Subcutaneous abdominal adipose tissue (tissue), 5 donors: Measurements from ENCODE around the gene PRRT3.

Source experiments
- H3K27ac ChIP-seq: one replicate; pipeline ENCODE4 v1.7.0; 2013; ENCODE audit warnings: low read depth, mild to moderate bottlenecking, inconsistent platforms, low read length, moderate library complexity
- H3K27me3 ChIP-seq, 5 donors: one replicate each; pipeline ENCODE4 v1.7.0; 2013; ENCODE audit warnings: low read length in 5 of 5, inconsistent platforms in 1 of 5; ENCODE audit not compliant: control insufficient read depth in 5 of 5, insufficient read depth in 4 of 5
- H3K36me3 ChIP-seq, 5 donors: one replicate each; pipeline ENCODE4 v1.7.0; 2013; ENCODE audit warnings: low read length in 5 of 5; ENCODE audit not compliant: control insufficient read depth in 5 of 5, insufficient read depth in 5 of 5
- H3K4me1 ChIP-seq, 5 donors: one replicate each; pipeline ENCODE4 v1.7.0; 2013; ENCODE audit warnings: low read length in 5 of 5, mild to moderate bottlenecking in 3 of 5, moderate library complexity in 1 of 5; ENCODE audit not compliant: control insufficient read depth in 5 of 5, insufficient read depth in 5 of 5
- H3K4me3 ChIP-seq, 5 donors: one replicate each; pipeline ENCODE4 v1.7.0; 2013; ENCODE audit warnings: low read length in 5 of 5, low read depth in 1 of 5
- H3K9ac ChIP-seq, 5 donors: one replicate each; pipeline ENCODE4 v1.7.0; 2013; ENCODE audit warnings: low read length in 5 of 5, mild to moderate bottlenecking in 4 of 5, moderate library complexity in 3 of 5
- H3K9me3 ChIP-seq, 5 donors: one replicate each; pipeline ENCODE4 v1.7.0; 2013; ENCODE audit warnings: low read length in 5 of 5; ENCODE audit not compliant: control insufficient read depth in 5 of 5
- donor health status: healthy.
- donor health status: healthy.
- donor health status: healthy.
- donor health status: healthy.
- donor health status: healthy.

Gene PRRT3

DNA sequence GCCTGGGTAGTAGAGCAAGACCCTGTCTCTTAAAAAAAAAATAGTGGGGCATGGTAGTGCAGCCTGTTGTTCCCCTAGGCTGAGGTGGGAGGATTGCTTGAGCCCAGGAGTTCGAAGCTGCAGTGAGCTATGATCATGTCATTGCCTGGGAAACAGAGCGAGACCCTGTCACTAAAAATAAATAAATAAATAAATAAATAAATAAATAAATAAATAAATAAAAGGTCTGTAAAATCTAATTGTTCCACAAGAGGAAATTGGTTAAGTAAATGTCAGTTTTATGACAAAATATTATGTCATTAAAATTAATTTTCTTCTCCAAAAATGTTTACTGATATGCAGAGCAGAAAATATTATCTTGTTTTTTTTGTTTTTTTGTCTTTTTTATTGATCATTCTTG is 13.2 kb downstream of the PRRT3 start:
- no peak overlapping the region for H3K4me3 ChIP-seq
- peaks cover 5 to 26% (median 17%) of the 10 kb centered on the region in 5 donors for H3K4me1 ChIP-seq
- H3K9me3 ChIP-seq, result no peaks in the 10 kb centered on the region
- H3K27ac ChIP-seq, result no peak overlapping the region
- H3K9ac ChIP-seq, result no peak overlapping the region
- peaks cover 5 to 49% (median 28%) of the 10 kb centered on the region in 5 donors for H3K36me3 ChIP-seq
- no peaks in the 10 kb centered on the region for H3K27me3 ChIP-seq

DNA sequence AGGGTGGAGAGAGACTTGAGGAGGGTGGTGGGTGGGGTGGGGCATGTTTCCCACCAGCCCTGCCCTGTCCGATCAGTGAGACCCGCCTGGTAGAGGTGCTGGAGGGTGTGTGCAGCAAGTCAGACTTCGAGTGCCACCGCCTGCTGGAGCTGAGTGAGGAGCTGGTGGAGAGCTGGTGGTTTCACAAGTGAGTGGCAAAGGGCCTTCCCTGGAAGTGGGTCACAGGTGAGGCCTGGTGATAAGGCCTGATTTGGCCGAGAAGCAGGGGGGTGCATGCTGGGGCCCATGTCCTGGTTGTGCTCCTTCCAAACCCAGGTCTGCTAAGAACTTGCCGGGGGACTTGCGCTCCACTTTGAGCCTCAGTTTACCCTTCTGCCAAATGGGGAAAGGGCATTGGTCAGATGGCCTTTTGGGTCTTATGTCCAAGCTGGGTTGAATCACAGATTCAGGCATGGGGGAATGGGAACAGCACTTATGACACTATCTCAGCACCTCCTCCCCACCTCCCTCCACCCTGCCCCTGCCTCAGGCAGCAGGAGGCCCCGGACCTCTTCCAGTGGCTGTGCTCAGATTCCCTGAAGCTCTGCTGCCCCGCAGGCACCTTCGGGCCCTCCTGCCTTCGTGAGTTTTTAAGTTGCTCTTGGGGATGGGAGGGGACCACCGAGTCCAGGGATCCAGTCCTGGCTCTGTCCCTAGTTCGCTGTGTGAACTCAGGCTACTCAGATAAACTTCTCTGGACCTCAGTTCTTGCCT is 14.5 kb downstream of the PRRT3 start:
- H3K27me3 ChIP-seq, result no peaks in the 10 kb centered on the region
- H3K9me3 ChIP-seq, result no peaks in the 10 kb centered on the region
- H3K4me1 ChIP-seq, result peaks cover 5 to 34% (median 25%) of the 10 kb centered on the region in 5 donors
- peak overlapping the region in 1 of 5 donors; percentile 56 for H3K9ac ChIP-seq
- H3K36me3 ChIP-seq, result peaks cover 5 to 36% (median 19%) of the 10 kb centered on the region in 5 donors
- no peak overlapping the region for H3K4me3 ChIP-seq
- H3K27ac ChIP-seq, result no peak overlapping the region

DNA sequence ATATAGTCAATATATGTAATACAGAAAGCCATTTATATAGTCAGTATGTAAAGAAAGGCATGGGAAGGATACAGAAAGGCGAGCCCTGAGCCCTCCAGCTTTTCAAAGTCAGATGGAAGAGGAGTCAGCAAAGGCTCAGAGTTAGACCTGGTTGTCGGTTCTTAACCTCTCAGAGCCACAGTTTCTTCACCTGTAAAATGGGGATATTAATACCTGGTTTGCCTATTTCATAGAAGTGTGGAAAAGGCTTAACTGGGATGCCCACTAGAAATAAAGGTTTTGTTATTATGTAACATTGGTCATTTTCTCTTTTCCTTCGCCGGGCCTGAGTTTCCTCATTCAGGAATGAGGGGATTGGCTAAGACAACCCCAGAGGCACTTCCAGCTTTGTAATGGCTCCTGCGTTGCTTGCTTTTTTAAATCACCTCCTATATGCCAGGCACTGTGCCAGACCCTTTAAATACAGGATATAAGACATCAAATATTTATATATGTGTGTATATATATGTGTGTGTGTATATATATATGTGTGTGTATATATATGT is 16.2 kb downstream of the PRRT3 start:
- no peak overlapping the region for H3K27ac ChIP-seq
- peaks cover 5 to 27% (median 14%) of the 10 kb centered on the region in 5 donors for H3K36me3 ChIP-seq
- H3K9ac ChIP-seq, result no peak overlapping the region
- no peak overlapping the region for H3K4me3 ChIP-seq
- H3K27me3 ChIP-seq, result no peaks in the 10 kb centered on the region
- no peaks in the 10 kb centered on the region for H3K9me3 ChIP-seq
- peaks cover 5 to 39% (median 32%) of the 10 kb centered on the region in 5 donors for H3K4me1 ChIP-seq

DNA sequence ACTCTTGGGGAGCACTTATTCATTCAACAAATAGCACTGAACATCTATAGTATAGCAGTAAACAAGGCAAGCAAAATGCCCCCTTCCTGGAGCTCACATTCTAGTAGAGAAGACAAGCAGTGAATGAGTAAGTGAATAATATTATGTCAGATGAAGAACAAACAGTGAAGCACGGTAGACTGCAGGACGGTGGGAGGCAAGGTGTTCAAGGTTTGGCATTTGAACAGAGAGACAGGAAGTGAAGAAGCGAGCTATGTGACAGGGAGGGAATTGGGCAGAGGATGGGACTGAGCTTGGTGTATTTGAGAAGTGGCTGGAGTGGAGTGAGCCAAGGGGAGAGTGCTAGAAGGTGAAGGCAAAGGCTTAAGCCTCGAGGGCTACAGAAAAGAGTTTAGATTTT is 17.2 kb downstream of the PRRT3 start:
- H3K4me1 ChIP-seq, result peaks cover 5 to 39% (median 32%) of the 10 kb centered on the region in 5 donors
- peak overlapping the region in 3 of 5 donors; percentile 17 to 91 (median 32) for H3K9ac ChIP-seq
- H3K9me3 ChIP-seq, result no peaks in the 10 kb centered on the region
- H3K27ac ChIP-seq, result peak overlapping the region; percentile 20
- H3K4me3 ChIP-seq, result peak overlapping the region in 1 of 5 donors; percentile 86
- no peaks in the 10 kb centered on the region for H3K27me3 ChIP-seq
- peaks cover 5 to 32% (median 14%) of the 10 kb centered on the region in 5 donors for H3K36me3 ChIP-seq

DNA sequence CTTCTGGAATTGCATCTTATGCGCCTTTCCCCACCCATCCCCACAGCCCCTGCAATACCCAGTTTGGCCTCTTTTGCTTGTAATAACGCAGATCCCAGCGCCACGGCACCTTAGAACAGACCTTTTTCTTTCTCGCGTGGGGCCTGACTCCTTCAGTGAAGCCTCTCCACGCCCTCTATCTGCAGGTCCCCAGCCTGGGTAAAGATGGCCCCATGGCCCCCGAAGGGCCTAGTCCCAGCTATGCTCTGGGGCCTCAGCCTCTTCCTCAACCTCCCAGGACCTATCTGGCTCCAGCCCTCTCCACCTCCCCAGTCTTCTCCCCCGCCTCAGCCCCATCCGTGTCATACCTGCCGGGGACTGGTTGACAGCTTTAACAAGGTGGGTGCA is 18.0 kb downstream of the PRRT3 start:
- Histone ChIP-seq H3K4me3 (peak overlapping the region; percentile 81 to 92 (median 86)), H3K4me1 (peaks cover 5 to 39% (median 32%) of the 10 kb centered on the region in 5 donors), H3K27me3 (no peaks in the 10 kb centered on the region), H3K27ac (peak overlapping the region; percentile 89), H3K36me3 (peaks cover 5 to 39% (median 19%) of the 10 kb centered on the region in 5 donors), H3K9me3 (no peaks in the 10 kb centered on the region), H3K9ac (peak overlapping the region; percentile 63 to 93 (median 90))

DNA sequence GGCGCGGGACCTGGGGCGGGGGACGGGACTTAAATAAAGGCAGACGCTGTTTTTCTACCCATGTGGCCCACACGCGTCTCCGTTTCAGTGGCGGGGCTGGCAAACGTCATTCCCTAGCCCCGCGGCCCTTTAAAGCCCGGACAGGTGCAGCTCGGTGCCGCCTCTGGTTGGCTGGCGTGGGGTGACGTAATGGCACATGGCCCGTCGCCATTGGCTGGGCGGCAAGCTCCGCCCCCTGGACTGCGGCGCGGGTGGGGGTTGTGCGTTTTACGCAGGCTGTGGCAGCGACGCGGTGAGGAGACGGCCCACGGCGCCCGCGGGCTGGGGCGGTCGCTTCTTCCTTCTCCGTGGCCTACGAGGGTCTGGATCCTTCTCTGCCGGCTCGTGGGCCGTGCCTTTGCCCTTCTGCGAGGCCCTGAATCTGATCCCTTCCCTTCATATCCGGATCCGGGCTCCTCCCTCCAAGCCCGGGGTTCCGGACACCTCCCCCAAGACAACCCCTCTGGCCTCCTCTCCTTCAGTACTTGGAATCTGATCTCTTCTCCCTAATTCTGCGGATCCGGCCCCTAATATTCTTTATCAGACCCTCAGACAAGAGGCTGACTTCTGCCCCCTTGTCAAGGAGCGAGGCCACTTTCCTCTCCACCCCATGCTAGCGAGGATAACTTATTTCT is 18.5 kb downstream of the PRRT3 start, which contains the start of gene CRELD1:
TSS of gene CRELD1 (plus strand) at position 274 of the 674 bp plus-strand sequence. CDS start 605 bp downstream, outside the sequence.
- Histone ChIP-seq H3K27me3 (no peaks in the 10 kb centered on the region), H3K27ac (peak within 1 kb of the TSS; percentile 89), H3K9ac (peak within 1 kb of the TSS; percentile 63 to 93 (median 90)), H3K4me1 (peaks cover 5 to 39% (median 32%) of the 10 kb centered on the region in 5 donors), H3K4me3 (peak within 1 kb of the TSS; percentile 81 to 92 (median 86)), H3K9me3 (no peaks in the 10 kb centered on the region), H3K36me3 (peaks cover 5 to 42% (median 19%) of the 10 kb centered on the region in 5 donors)

DNA sequence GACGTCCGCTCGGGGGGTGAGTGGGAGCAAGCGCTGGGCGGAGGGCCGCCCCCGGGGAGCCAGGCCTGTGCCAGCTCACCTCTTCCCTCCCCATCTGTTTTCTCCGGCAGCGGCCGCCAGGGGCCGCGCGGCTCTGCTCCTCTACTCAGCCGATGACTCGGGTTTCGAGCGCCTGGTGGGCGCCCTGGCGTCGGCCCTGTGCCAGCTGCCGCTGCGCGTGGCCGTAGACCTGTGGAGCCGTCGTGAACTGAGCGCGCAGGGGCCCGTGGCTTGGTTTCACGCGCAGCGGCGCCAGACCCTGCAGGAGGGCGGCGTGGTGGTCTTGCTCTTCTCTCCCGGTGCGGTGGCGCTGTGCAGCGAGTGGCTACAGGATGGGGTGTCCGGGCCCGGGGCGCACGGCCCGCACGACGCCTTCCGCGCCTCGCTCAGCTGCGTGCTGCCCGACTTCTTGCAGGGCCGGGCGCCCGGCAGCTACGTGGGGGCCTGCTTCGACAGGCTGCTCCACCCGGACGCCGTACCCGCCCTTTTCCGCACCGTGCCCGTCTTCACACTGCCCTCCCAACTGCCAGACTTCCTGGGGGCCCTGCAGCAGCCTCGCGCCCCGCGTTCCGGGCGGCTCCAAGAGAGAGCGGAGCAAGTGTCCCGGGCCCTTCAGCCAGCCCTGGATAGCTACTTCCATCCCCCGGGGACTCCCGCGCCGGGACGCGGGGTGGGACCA is 19.2 kb downstream of the PRRT3 start:
- Histone ChIP-seq H3K27me3 (no peaks in the 10 kb centered on the region), H3K9me3 (no peaks in the 10 kb centered on the region), H3K27ac (peak overlapping the region; percentile 89), H3K4me3 (peak overlapping the region in 4 of 5 donors; percentile 81 to 92 (median 86)), H3K4me1 (peaks cover 5 to 39% (median 32%) of the 10 kb centered on the region in 5 donors), H3K9ac (peak overlapping the region in 4 of 5 donors; percentile 70 to 93 (median 87)), H3K36me3 (peaks cover 5 to 44% (median 20%) of the 10 kb centered on the region in 5 donors)

DNA sequence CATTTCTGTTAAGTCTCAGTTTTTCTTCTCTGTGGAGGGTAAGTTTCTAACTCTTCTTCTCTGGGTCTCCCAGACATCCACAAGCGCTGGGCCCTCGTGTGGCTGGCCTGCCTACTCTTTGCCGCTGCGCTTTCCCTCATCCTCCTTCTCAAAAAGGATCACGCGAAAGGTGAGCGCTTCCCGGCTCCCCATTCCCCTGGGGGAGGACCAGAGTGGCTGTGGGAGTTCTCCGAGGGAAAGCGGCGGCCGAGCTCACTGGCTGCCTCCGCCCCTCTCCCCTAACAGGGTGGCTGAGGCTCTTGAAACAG is 19.7 kb downstream of the PRRT3 start:
- H3K4me1 ChIP-seq, result peaks cover 5 to 37% (median 32%) of the 10 kb centered on the region in 5 donors
- H3K9ac ChIP-seq, result peak overlapping the region; percentile 67 to 93 (median 70)
- H3K4me3 ChIP-seq, result peak overlapping the region in 4 of 5 donors; percentile 81 to 92 (median 86)
- H3K9me3 ChIP-seq, result no peaks in the 10 kb centered on the region
- peaks cover 5 to 39% (median 15%) of the 10 kb centered on the region in 5 donors for H3K36me3 ChIP-seq
- peak overlapping the region; percentile 89 for H3K27ac ChIP-seq
- no peaks in the 10 kb centered on the region for H3K27me3 ChIP-seq

DNA sequence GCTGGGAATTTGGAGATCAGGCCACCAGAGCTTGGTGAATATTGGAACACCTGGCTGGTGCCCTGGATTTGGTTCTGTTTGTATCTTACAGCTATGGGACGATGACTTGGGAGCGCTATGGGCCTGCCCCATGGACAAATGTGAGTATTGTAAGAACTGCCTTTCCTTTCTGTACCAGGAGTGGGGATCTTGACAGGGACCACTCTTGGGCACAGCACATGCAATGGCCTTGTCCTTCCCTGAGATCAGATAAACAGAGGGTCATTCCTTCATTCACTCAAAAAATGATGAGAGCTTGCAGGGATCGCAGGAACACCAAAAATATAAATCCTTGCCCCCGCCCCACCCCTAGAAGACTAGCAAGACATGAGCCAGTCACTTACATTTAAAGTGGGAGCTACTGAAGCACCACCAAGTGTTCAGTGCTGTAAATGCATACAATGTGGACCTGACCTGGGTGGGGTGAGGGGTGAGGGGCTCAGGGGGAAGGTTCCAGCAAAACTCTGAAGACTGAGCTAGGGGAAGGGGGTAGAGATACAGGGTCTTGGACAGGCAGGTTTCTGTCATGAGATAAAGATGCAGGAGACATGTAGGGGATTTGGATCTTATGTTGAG is 21.3 kb downstream of the PRRT3 start:
- H3K4me1 ChIP-seq, result peaks cover 5 to 32% (median 30%) of the 10 kb centered on the region in 5 donors
- H3K4me3 ChIP-seq, result no peak overlapping the region
- no peak overlapping the region for H3K9ac ChIP-seq
- no peaks in the 10 kb centered on the region for H3K27me3 ChIP-seq
- no peaks in the 10 kb centered on the region for H3K9me3 ChIP-seq
- H3K36me3 ChIP-seq, result peaks cover 2 to 29% (median 14%) of the 10 kb centered on the region in 5 donors
- no peak overlapping the region for H3K27ac ChIP-seq
